K562 (cell line): ENCODE data around the gene EPB41L4A.

Experiments used
- CREB3 ChIP-seq: fragments of 450-650 bp; conservative IDR thresholded peaks from 2 replicates; pipeline ENCODE4 v1.6.1; 2016; ENCODE audit warnings: missing genetic modification characterization, low read depth, mild to moderate bottlenecking, missing compliant biosample characterization, moderate library complexity
- CREM ChIP-seq: IDR thresholded peaks from 2 replicates; pipeline ENCODE4 v1.6.1; 2014; ENCODE audit warnings: antibody characterized with exemption, low read depth
- CTCF ChIP-seq, 3 experiments: IDR thresholded peaks in 2 of 3; conservative IDR thresholded peaks in 1 of 3; 2 replicates each; pipeline ENCODE4 v1.5.1; 2011 to 2012; ENCODE audit warnings: low read length in 3 of 3, mild to moderate bottlenecking in 3 of 3, control low read depth in 2 of 3, improper control_type of control experiment in 1 of 3, inconsistent platforms in 1 of 3, low read depth in 1 of 3, mixed read lengths in 1 of 3, moderate library complexity in 1 of 3; ENCODE audit not compliant: insufficient read depth in 2 of 3
- FOXM1 ChIP-seq, 2 experiments: fragments of 450-650 bp in 1 of 2; sonication (generic) in 1 of 2; formaldehyde crosslinking in 1 of 2; IDR thresholded peaks; 2 replicates each; pipeline versions ENCODE4 v1.6.1 to v1.9.0; 2017 to 2022; ENCODE audit warnings: low read depth in 2 of 2, mild to moderate bottlenecking in 2 of 2, missing genetic modification reagents in 1 of 2, moderate library complexity in 1 of 2
- IFI16 ChIP-seq: fragments of 250-450 bp; sonication (Bioruptor Pico); IDR thresholded peaks from 2 replicates; pipeline ENCODE4 v2.1.2; 2022; ENCODE audit warnings: mild to moderate bottlenecking, inconsistent platforms
- MXD1 ChIP-seq: fragments of 250-450 bp; sonication (Bioruptor Pico); IDR thresholded peaks from 2 replicates; pipeline ENCODE4 v1.8.0; 2021; ENCODE audit warnings: borderline replicate concordance, mild to moderate bottlenecking, moderate library complexity; ENCODE audit not compliant: poor library complexity, severe bottlenecking
- TAF1 ChIP-seq: IDR thresholded peaks from 2 replicates; pipeline ENCODE4 v1.6.1; 2011; ENCODE audit warnings: mild to moderate bottlenecking, low read length, moderate library complexity; ENCODE audit not compliant: insufficient read depth, control insufficient read depth, severe bottlenecking; ENCODE audit errors: extremely low read depth
- TEAD2 ChIP-seq: fragments of 450-650 bp; IDR thresholded peaks from 2 replicates; pipeline ENCODE4 v1.6.1; 2016; ENCODE audit warnings: missing genetic modification characterization, control low read depth, missing compliant biosample characterization

GRCh38 chr5:112216140-112216539, 202.9 kb downstream of the EPB41L4A start:
- TF ChIP-seq FOXM1 (IDR thresholded peaks at IDR 0.05; ENCODE audit: low read depth) (no peak), FOXM1 (CRISPR knock-in tag; IDR thresholded peaks at IDR 0.05; ENCODE audit: low read depth) (no peak), TAF1 (no peak), CREB3 (tag) (no peak), CREM (no peak), MXD1 (no peak), IFI16 (CRISPR knock-in tag) (no peak), CTCF (IDR thresholded peaks at IDR 0.05 in 2 of 3, conservative IDR thresholded peaks at IDR 0.05 in 1 of 3; ENCODE audit: insufficient read depth in 2 of 3, low read depth in 1 of 3, low read length in 3 of 3) (no peak), TEAD2 (tag) (no peak)
